ENCODE results near the gene CBFA2T2.

DNA sequence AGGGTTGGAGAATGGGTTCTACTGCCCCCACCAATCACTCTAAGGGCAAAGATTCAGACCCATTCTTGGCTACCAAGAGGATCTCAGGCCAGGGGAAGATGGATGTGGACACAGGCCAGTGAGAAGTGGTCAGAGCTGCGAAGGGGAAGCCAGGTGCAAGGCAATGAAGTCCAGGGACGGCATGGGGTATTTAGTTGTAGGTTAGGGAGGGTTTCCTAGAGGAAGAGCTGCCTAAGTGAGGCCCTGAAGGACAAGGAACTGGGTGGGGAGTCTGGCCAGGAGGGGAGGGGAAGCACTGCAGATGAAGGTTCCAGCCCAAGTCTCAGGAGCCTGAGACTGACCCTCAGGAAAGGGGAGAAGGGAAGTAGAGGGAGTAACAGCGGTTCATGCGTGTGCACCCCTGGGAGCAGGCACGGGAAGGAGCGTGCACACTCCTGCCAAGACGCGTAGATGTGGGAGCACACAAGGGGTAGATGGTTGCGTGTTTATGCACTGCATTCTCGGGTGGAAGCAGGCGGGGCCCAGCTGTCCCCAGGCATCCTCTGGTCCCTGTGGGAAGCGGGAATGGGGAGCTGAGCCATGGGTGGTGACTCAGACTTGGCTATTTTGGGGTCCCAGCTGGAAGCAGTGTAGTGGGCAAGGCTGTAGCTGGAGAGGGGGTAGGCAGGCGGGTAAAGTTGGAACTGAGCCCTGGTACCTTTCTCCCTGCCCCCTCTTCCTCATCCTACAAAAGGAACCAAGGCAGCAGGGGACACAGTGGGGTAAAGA is 180.2 kb downstream of the CBFA2T2 start:
- TF ChIP-seq, protein P1, sequence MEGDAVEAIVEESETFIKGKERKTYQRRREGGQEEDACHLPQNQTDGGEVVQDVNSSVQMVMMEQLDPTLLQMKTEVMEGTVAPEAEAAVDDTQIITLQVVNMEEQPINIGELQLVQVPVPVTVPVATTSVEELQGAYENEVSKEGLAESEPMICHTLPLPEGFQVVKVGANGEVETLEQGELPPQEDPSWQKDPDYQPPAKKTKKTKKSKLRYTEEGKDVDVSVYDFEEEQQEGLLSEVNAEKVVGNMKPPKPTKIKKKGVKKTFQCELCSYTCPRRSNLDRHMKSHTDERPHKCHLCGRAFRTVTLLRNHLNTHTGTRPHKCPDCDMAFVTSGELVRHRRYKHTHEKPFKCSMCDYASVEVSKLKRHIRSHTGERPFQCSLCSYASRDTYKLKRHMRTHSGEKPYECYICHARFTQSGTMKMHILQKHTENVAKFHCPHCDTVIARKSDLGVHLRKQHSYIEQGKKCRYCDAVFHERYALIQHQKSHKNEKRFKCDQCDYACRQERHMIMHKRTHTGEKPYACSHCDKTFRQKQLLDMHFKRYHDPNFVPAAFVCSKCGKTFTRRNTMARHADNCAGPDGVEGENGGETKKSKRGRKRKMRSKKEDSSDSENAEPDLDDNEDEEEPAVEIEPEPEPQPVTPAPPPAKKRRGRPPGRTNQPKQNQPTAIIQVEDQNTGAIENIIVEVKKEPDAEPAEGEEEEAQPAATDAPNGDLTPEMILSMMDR (optimal IDR thresholded peaks at IDR 0.05 in 1 of 3, IDR thresholded peaks at IDR 0.05 in 1 of 3, conservative IDR thresholded peaks at IDR 0.05 in 1 of 3; ENCODE audit: extremely low read depth in 1 of 3, insufficient read depth in 2 of 3, low read length in 3 of 3): no peak
- TF ChIP-seq EZH2 (IDR thresholded peaks at IDR 0.05; ENCODE audit: low read length): no peak

All from keratinocyte (primary cell).